GM19193 (cell line): ENCODE data around the gene IGFL4.

Source experiments
- POLR2A ChIP-seq: IDR thresholded peaks from 4 replicates; pipeline ENCODE4 v1.6.1; 2011; ENCODE audit not compliant: insufficient read depth, insufficient read length; ENCODE audit errors: extremely low read depth

IGFL4 gene

GRCh38 chr19:46068345-46069258 lies 27.8 kb upstream of the IGFL4 start:
- no peak for TF ChIP-seq POLR2A

GRCh38 chr19:46067691-46068090 lies 26.9 kb upstream of the IGFL4 start:
- no peak for TF ChIP-seq POLR2A

DNA sequence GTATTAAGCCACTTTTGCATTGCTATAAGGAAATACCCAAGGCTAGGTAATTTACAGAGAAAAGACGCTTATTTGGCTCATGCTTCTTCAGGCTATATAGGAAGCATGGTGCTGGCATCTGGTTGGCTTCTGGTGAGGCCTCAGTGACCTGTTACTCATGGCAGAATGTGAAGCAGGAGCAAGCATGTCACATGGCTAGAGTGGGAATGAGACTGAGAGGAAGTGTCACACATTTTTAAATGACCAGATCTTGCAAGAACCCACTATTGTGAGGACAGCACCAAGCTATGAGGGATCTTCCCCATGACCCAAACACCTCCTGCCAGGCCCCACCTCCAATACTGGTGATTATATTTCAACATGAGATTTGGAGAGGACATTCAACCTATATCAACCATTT lies 25.7 kb upstream of the IGFL4 start:
- no peak for TF ChIP-seq POLR2A

GRCh38 chr19:46065486-46066071 lies 24.8 kb upstream of the IGFL4 start:
- TF ChIP-seq POLR2A = no peak

DNA sequence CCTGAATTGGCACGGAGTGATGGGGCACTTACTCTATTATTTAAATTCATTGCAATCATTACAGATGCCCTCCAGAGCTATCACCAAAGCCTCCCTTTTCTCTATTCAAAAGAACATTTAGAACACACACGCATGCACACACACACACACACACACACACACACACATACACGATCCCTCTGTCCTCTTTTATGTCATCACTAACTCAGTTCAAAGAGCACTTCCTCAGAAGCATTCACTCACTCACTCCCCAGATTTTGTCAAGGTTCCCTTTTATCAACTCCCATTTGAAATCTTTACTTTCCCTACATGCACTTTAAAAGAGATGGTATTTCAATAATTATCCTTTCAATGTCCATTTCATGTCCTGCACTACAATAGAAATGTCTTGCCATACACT lies 22.4 kb upstream of the IGFL4 start:
- TF ChIP-seq POLR2A = no peak

DNA sequence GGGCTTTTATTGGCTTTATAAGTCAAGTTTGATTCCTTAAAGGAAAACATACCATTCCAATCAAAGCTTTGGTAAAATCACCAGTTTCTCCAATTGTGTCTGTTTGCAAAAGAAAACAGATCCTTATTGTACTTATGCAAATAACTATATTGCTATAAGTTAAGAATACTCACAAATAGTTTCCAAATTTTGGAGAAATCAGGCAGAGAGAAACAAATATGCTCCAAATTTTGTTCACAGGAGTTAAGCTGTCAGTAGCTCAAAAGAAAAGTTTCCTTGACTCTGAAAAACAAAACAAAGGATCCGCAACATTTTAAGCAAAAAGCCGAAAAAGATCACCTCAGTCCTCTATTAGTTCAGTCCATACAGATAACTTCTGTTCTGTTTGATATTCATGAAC lies 19.2 kb upstream of the IGFL4 start:
- TF ChIP-seq POLR2A = no peak

DNA sequence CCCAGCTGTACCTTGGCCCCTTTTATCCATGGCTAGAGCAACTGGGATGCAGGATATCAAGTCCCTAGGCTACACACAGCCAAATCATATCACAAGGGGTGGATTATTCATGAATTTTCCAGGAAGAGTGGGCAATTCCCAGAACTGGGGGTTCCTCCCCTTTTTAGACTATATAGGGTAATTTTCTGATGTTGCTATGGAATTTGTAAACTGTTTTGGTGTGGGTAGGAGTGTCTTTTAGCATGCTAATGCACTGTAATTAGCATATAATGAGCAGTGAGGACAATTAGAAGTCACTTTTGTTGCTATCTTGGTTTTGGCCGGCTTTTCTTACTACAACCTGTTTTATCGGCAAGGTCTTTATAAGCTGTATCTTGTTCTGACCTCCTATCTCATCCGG lies 18.0 kb upstream of the IGFL4 start:
- no peak for TF ChIP-seq POLR2A

- no peak for TF ChIP-seq POLR2A
Observed at GRCh38 chr19:46056536-46056935, 15.7 kb upstream of the IGFL4 start.

GRCh38 chr19:46052896-46053295 lies 12.1 kb upstream of the IGFL4 start:
- no peak for TF ChIP-seq POLR2A

DNA sequence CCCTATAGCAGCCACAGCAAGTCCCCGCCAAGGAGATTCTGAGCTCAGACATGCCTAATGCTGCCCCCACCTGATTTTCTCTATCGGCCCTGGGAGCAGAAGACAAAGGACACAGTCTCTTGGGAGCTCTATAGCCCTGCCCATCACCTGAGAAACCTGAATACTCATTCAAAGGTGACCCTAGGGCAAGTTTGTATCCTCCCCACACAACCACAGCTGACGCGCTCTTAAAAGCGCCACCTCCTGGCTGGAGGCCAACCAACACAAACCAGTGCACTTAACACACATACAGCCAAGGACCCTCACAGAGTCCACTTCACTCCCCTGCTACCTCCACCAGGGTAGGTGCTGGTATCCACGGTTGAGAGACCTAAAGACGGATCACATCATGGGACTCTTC lies 8.8 kb upstream of the IGFL4 start:
- no peak for TF ChIP-seq POLR2A

DNA sequence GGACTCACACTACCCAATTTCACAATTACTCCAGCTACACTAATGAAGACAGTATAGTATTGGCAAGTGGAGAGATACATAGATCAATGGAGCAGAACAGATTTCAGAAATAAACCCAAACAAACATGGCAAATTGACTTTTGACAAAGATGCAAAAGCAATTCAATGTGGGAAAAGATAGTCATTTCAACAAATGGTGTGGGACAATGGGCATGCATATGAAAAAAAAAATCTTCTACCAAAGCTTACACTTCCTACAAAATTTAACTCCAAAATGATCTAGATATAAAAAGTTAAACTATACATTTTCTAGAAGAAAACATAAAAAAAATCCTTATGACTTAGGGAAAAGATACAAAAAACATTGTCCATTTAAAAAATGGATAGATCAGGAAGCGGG lies 2.7 kb upstream of the IGFL4 start:
- TF ChIP-seq POLR2A = no peak

DNA sequence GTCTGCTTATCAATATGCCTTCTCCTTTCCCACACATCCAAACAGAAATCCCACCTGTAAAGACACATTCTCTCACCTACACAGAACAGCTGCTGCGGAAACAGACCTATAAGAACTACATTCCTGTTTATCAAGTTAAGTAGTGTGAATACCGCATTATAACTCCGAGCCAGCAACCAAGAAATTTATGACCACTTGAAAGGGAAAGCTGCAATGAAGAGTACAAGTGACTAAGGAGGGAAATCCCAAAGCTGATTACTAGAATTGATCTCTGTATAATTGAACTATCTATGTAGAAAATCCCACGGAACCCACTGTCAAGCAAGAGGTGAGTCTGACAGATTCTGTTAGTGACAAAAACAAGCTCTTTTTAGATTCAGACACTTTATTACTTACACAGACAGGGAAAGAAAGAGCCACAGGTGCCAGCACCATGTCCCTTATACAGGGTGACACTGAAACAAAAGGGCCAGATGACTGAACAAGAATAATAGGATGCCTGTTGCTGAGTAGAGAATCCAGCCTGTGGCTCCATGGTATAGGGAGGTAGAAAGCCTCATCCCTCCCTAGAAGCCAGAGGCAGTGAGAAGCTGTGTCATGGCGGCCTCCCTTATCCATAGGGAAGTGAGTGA lies 1.6 kb upstream of the IGFL4 start:
- TF ChIP-seq POLR2A = no peak

- TF ChIP-seq POLR2A = no peak
Observed at GRCh38 chr19:46040125-46040524, 677 bp downstream of the IGFL4 start.

DNA sequence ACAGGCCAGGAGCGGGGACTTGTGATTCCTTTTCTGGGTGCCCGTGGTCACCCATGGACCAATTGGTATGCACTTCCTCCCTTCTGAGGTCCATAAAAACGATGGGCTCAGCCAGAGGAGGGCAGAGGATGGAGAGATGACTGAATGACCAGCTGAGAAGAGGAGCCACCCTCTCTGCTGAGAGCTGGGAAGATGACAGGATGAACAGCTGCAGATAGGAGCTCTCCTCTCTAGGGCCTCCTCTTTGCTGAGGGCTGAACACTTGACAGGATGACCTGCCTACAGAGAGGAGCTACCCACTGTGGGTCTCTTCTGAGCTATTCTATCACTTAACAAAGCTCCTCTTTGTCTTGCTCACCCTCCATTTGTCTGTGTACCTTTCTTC lies 4.1 kb downstream of the IGFL4 start:
- no peak for TF ChIP-seq POLR2A

GRCh38 chr19:46035986-46036743 lies 4.6 kb downstream of the IGFL4 start:
- no peak for TF ChIP-seq POLR2A
